ENCODE data around the gene IGFBP4.

DNA sequence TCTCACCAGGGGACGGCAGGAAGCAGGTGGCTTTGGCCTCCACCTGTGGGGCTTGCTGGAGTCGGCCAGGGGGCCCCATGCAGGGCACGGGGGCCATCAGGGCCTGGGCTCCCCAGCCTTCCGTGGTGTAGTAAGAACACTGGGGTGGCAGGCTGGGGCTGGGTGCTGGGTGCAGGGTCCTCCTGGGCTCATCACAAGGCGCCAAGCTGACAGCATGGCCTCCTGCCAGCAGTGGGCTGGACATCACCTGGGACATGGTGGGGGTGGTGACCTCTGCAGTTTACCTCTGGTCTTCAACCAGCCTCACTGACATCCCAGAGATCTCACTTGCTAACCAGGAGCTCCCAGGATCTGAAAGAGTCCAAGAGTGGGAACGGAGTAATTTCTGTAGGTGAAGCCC, 52.9 kb downstream of the IGFBP4 start:
- TF ChIP-seq, protein P1, sequence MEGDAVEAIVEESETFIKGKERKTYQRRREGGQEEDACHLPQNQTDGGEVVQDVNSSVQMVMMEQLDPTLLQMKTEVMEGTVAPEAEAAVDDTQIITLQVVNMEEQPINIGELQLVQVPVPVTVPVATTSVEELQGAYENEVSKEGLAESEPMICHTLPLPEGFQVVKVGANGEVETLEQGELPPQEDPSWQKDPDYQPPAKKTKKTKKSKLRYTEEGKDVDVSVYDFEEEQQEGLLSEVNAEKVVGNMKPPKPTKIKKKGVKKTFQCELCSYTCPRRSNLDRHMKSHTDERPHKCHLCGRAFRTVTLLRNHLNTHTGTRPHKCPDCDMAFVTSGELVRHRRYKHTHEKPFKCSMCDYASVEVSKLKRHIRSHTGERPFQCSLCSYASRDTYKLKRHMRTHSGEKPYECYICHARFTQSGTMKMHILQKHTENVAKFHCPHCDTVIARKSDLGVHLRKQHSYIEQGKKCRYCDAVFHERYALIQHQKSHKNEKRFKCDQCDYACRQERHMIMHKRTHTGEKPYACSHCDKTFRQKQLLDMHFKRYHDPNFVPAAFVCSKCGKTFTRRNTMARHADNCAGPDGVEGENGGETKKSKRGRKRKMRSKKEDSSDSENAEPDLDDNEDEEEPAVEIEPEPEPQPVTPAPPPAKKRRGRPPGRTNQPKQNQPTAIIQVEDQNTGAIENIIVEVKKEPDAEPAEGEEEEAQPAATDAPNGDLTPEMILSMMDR (conservative IDR thresholded peaks at IDR 0.05 in 1 of 2, IDR thresholded peaks at IDR 0.05 in 1 of 2; ENCODE audit: extremely low read depth in 1 of 2, insufficient read depth in 1 of 2, low read depth in 1 of 2, low read length in 2 of 2) = no peak
- TF ChIP-seq EZH2 (IDR thresholded peaks at IDR 0.05; ENCODE audit: borderline replicate concordance, low read length) = no peak

All from mammary epithelial cell (primary cell).